ENCODE measurements around the gene FHDC1. TPM values are rescaled to one million over a fixed set of nuclear protein-coding genes. Genes with fewer than 3 reads are reported as not detected.

The FHDC1 gene
- total RNA-seq, 1 experiment from 2014 or later: 19.9 TPM

DNA sequence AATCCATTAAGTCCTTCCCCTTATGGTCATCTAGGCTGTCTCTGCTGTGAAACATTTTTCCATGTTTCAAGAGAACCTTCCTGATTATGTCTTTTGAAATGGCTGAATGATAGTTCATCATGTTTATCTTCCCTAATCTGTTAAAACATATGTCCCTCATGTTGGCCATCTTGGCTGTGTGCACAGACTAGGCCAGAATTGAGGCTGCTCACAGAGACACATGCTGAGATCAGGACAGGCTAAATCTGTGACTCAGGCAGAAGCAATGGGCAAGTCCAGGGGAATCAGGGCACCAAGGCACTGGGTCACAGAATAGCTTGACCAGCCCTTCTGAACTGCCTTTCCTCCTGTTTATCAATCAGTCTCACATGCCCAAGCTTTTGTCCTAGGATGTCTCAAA, 78.3 kb downstream of the FHDC1 start:
- Histone ChIP-seq H3K14ac (ENCODE audit: insufficient read depth, low read length) (no peak overlapping the region), H3K23me2 (ENCODE audit: insufficient read length, low read depth, low read length, poor library complexity, severe bottlenecking) (no peaks in the 10 kb centered on the region), H3K27me3 (ENCODE audit: insufficient read depth, low read length) (no peaks in the 10 kb centered on the region), H2AK5ac (ENCODE audit: insufficient read length, low read length) (no peak overlapping the region), H2BK5ac (ENCODE audit: insufficient read length, low read length) (no peak overlapping the region), H3K79me1 (ENCODE audit: insufficient read depth, low read depth, low read length, poor library complexity, severe bottlenecking) (no peaks in the 10 kb centered on the region), H4K91ac (ENCODE audit: insufficient read length, low read depth, low read length) (no peak overlapping the region), H4K5ac (ENCODE audit: insufficient read length, low read depth, low read length) (no peak overlapping the region), H3T11ph (ENCODE audit: low read length) (no peak overlapping the region), H2BK120ac (ENCODE audit: low read depth, low read length, poor library complexity, severe bottlenecking) (no peak overlapping the region), H3K4me1 (ENCODE audit: insufficient read depth, low read length) (no peaks in the 10 kb centered on the region), H2BK12ac (ENCODE audit: insufficient read length, low read depth, low read length) (no peak overlapping the region), H3K4ac (ENCODE audit: low read depth, low read length) (no peak overlapping the region), H4K20me1 (ENCODE audit: control insufficient read depth, insufficient read depth, insufficient read length) (no peaks in the 10 kb centered on the region), H3K23ac (ENCODE audit: insufficient read length, low read depth, low read length) (no peak overlapping the region), H4K8ac (replicated peaks; ENCODE audit: insufficient read length, low read depth, low read length) (no peak overlapping the region), H3K27ac (ENCODE audit: insufficient read length, low read depth, low read length) (no peak overlapping the region), H2AFZ (ENCODE audit: low read length) (no peak overlapping the region), H3K4me2 (ENCODE audit: insufficient read depth, insufficient read length, low read length) (no peak overlapping the region), H2BK15ac (ENCODE audit: low read depth, low read length) (no peak overlapping the region), H3K18ac (ENCODE audit: insufficient read length, low read depth, low read length) (no peak overlapping the region), H2BK20ac (ENCODE audit: low read depth, low read length, poor library complexity, severe bottlenecking) (no peak overlapping the region), H3K79me2 (ENCODE audit: insufficient read depth, low read length) (no peaks in the 10 kb centered on the region), H3K9ac (ENCODE audit: extremely low read depth, insufficient read length, low read length) (no peak overlapping the region), H3K56ac (ENCODE audit: insufficient read length, low read depth, low read length) (no peak overlapping the region), H3K9me3 (ENCODE audit: control insufficient read depth, low read depth, low read length) (no peaks in the 10 kb centered on the region)
- Mint-ChIP-seq H3K27me3 (ENCODE audit: low read depth) (peaks cover 5% of the 10 kb centered on the region; the same call in 1 of the 2 replicates), H3K36me3 (ENCODE audit: insufficient read depth in 1 of 3, low read depth in 3 of 3) (peaks cover 0 to 15% (median 13%) of the 10 kb centered on the region in 3 experiments), H3K27ac (no peak overlapping the region), H3K4me3 (no peak overlapping the region), H3K4me1 (peaks cover 19% of the 10 kb centered on the region in 2 experiments), H3K9me3 (peaks cover 13 to 14% of the 10 kb centered on the region in 2 experiments; a peak in 4 of 5 replicates)
- TF ChIP-seq, protein P1, sequence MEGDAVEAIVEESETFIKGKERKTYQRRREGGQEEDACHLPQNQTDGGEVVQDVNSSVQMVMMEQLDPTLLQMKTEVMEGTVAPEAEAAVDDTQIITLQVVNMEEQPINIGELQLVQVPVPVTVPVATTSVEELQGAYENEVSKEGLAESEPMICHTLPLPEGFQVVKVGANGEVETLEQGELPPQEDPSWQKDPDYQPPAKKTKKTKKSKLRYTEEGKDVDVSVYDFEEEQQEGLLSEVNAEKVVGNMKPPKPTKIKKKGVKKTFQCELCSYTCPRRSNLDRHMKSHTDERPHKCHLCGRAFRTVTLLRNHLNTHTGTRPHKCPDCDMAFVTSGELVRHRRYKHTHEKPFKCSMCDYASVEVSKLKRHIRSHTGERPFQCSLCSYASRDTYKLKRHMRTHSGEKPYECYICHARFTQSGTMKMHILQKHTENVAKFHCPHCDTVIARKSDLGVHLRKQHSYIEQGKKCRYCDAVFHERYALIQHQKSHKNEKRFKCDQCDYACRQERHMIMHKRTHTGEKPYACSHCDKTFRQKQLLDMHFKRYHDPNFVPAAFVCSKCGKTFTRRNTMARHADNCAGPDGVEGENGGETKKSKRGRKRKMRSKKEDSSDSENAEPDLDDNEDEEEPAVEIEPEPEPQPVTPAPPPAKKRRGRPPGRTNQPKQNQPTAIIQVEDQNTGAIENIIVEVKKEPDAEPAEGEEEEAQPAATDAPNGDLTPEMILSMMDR (conservative IDR thresholded peaks at IDR 0.05): no peak
- no peak for DNase-seq

All from H9 (cell line).